Measurements from ENCODE around the gene CCL25.

DNA sequence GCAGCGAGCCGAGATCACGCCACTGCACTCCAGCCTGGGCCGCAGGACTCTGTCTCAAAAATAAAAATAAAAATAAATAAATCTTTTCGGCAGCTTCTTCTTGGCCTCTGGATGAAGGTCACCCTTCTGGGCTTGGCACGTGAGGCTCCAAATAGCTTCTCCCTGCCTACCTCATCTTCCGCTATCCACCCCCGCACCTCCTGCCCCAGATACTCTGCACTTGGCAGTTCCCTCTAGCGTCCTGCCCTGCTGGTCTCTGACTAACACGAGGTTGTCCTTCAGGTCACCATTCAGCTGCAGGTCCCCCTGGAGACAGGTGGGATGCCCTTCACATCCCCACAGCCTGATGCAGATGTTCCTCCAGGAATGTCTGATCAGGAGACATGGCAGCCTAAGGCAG, 8.5 kb upstream of the CCL25 start:
- TF ChIP-seq, protein P1, sequence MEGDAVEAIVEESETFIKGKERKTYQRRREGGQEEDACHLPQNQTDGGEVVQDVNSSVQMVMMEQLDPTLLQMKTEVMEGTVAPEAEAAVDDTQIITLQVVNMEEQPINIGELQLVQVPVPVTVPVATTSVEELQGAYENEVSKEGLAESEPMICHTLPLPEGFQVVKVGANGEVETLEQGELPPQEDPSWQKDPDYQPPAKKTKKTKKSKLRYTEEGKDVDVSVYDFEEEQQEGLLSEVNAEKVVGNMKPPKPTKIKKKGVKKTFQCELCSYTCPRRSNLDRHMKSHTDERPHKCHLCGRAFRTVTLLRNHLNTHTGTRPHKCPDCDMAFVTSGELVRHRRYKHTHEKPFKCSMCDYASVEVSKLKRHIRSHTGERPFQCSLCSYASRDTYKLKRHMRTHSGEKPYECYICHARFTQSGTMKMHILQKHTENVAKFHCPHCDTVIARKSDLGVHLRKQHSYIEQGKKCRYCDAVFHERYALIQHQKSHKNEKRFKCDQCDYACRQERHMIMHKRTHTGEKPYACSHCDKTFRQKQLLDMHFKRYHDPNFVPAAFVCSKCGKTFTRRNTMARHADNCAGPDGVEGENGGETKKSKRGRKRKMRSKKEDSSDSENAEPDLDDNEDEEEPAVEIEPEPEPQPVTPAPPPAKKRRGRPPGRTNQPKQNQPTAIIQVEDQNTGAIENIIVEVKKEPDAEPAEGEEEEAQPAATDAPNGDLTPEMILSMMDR (conservative IDR thresholded peaks at IDR 0.05; ENCODE audit: low read depth, low read length), result no peak
- TF ChIP-seq EZH2phosphoT487 (IDR thresholded peaks at IDR 0.05; ENCODE audit: borderline replicate concordance, low read length) (no peak), EZH2 (IDR thresholded peaks at IDR 0.05; ENCODE audit: low read length, unreplicated experiment) (no peak)
